Type B pancreatic cell (in vitro differentiated cells): ENCODE results near the gene LEF1. TPM values are rescaled to one million over a fixed set of nuclear protein-coding genes. Genes with fewer than 3 reads are reported as not detected.

Experiments used
- DNase-seq: peaks from one replicate; pipeline ENCODE4 v3.0.0; 2021; ENCODE audit warnings: mixed read lengths; ENCODE audit not compliant: unreplicated experiment; ENCODE audit errors: extremely low spot score
- H3K27ac Mint-ChIP-seq: 2 replicates; pipeline ENCODE4 v1.8.0; 2021; ENCODE audit warnings: mild to moderate bottlenecking, mixed read lengths
- H3K27me3 Mint-ChIP-seq: 2 replicates; pipeline ENCODE4 v1.8.0; 2021; ENCODE audit warnings: mixed read lengths
- H3K36me3 Mint-ChIP-seq: 2 replicates; pipeline ENCODE4 v1.8.0; 2021; ENCODE audit warnings: mixed read lengths
- H3K4me1 Mint-ChIP-seq: one replicate; pipeline ENCODE4 v1.8.0; 2021; ENCODE audit warnings: mixed read lengths; ENCODE audit not compliant: unreplicated experiment
- H3K4me3 Mint-ChIP-seq: 2 replicates; pipeline ENCODE4 v1.8.0; 2021; ENCODE audit warnings: mild to moderate bottlenecking, mixed read lengths
- H3K9me3 Mint-ChIP-seq: 2 replicates; pipeline ENCODE4 v1.8.0; 2021; ENCODE audit warnings: mixed read lengths
- CTCF ChIP-seq: fragments of 200-600 bp; sonication (generic); conservative IDR thresholded peaks from 2 replicates; pipeline ENCODE4 v1.5.0; 2021; ENCODE audit warnings: antibody characterized with exemption, mild to moderate bottlenecking
- total RNA-seq: library from RNA; stranded (reverse); gene quantifications from 2 replicates; pipeline ENCODE4 v1.2.1, GENCODE V29; 2021; ENCODE audit warnings: low replicate concordance

Gene LEF1
- total RNA-seq, 1 donor from 2014 or later: 66.1 TPM

DNA sequence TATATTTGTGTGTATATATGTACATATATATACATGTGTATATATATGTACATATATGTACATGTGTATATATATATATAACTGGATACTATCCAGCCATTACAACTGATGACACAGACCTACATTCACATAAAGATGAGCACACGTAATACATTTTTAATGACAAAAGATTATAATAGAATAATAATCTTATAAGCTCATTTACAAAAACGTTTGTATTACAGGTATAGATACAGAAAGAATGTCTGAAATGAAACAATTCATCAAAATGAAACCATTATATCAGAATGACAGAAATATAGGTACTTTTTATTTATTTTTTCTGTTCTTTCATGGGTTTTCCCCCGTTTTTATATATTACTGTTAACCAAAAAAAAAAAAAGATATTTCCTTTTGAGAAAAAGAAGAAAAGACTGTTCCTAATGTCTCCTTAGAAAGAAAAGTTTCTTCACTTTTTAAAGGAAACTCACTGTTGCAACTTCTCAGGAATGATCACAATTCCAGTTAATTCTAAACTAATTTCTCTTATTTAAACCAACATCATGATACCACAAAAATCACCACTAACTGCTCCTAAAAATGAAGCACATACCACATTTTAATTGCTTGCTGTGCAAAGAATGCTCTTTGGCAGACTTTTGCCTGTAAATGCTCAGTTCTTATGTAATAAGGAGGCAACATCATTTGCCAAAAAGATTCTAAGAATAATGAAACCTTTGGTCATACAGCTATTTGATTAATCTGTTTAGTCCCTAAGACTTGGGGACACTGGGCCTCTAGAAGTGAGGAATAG is 18.9 kb downstream of the LEF1 start:
- no peak for DNase-seq
- Mint-ChIP-seq H3K4me3 (no peak overlapping the region), H3K27me3 (peaks cover 4% of the 10 kb centered on the region), H3K9me3 (peaks cover 4% of the 10 kb centered on the region), H3K36me3 (peaks cover 24% of the 10 kb centered on the region), H3K4me1 (no peaks in the 10 kb centered on the region), H3K27ac (no peak overlapping the region)
- no peak for TF ChIP-seq CTCF

- Mint-ChIP-seq H3K36me3 (peaks cover 24% of the 10 kb centered on the region), H3K4me3 (no peak overlapping the region), H3K4me1 (peaks cover 13% of the 10 kb centered on the region), H3K27ac (no peak overlapping the region), H3K27me3 (peaks cover 4% of the 10 kb centered on the region), H3K9me3 (peaks cover 4% of the 10 kb centered on the region)
- TF ChIP-seq CTCF: no peak
- no peak for DNase-seq
Measured at GRCh38 chr4:108148316-108148715, 20.4 kb downstream of the LEF1 start.

GRCh38 chr4:108146819-108147218 is 21.9 kb downstream of the LEF1 start:
- no peak for TF ChIP-seq CTCF
- Mint-ChIP-seq H3K36me3 (peaks cover 16% of the 10 kb centered on the region), H3K9me3 (peaks cover under 1% of the 10 kb centered on the region), H3K4me1 (peaks cover 25% of the 10 kb centered on the region), H3K27ac (no peak overlapping the region), H3K4me3 (no peak overlapping the region), H3K27me3 (peaks cover 4% of the 10 kb centered on the region)
- no peak for DNase-seq

DNA sequence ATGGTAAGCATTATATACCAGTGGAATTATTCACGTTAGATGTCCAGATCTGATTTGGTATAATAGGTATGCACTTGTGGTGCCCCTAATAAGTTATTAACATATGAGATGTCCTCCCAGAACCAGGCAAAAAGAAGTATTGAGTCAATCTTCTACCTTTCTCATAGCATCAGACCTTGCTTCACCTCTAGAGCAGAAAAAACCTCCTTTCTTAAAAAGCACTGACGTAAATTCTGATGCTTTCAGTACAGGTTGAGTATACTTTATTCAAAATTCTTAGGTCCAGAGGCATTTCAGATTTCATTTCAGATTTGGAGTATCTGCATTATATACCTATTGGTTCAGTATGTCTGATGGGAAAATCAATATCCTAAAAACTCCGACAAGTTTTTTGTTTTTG is 22.4 kb downstream of the LEF1 start:
- Mint-ChIP-seq H3K4me3 (no peak overlapping the region), H3K36me3 (peaks cover 15% of the 10 kb centered on the region), H3K9me3 (no peaks in the 10 kb centered on the region), H3K27ac (no peak overlapping the region), H3K27me3 (peaks cover 4% of the 10 kb centered on the region), H3K4me1 (peaks cover 29% of the 10 kb centered on the region)
- no peak for TF ChIP-seq CTCF
- no peak for DNase-seq

GRCh38 chr4:108144451-108144850 is 24.3 kb downstream of the LEF1 start:
- peaks cover 46% of the 10 kb centered on the region for H3K4me1 Mint-ChIP-seq
- H3K9me3 Mint-ChIP-seq: no peaks in the 10 kb centered on the region
- H3K27ac Mint-ChIP-seq: no peak overlapping the region
- no peak for TF ChIP-seq CTCF
- peaks cover 9% of the 10 kb centered on the region for H3K36me3 Mint-ChIP-seq
- DNase-seq: no peak
- H3K4me3 Mint-ChIP-seq: no peak overlapping the region
- peaks cover 4% of the 10 kb centered on the region for H3K27me3 Mint-ChIP-seq
